KMS-11 (cell line): Measurements from ENCODE around the gene TSPAN19.

Source experiments
- H2AFZ ChIP-seq: fragments of 200-600 bp; sonication (generic); 2 replicates; pipeline ENCODE4 v1.6.1; 2016; ENCODE audit warnings: antibody characterized with exemption, mixed run types, low read depth
- H3K27ac ChIP-seq: fragments of 200-600 bp; sonication (generic); 2 replicates; pipeline ENCODE4 v1.6.1; 2016; ENCODE audit warnings: mild to moderate bottlenecking, mixed run types
- H3K27me3 ChIP-seq: fragments of 200-600 bp; sonication (generic); 2 replicates; pipeline ENCODE4 v1.6.1; 2017; ENCODE audit warnings: mild to moderate bottlenecking, low read depth, mixed run types, moderate library complexity; ENCODE audit not compliant: insufficient read depth
- H3K36me3 ChIP-seq: fragments of 200-600 bp; sonication (generic); 2 replicates; pipeline ENCODE4 v1.6.1; 2017; ENCODE audit warnings: mild to moderate bottlenecking, mixed run types; ENCODE audit not compliant: insufficient read depth
- H3K4me1 ChIP-seq: fragments of 200-600 bp; sonication (generic); 2 replicates; pipeline ENCODE4 v1.6.1; 2016; ENCODE audit warnings: mild to moderate bottlenecking, low read depth, mixed run types; ENCODE audit not compliant: poor library complexity, severe bottlenecking
- H3K4me2 ChIP-seq: fragments of 200-600 bp; sonication (generic); 2 replicates; pipeline ENCODE4 v1.7.0; 2016; ENCODE audit warnings: mild to moderate bottlenecking, mixed run types
- H3K4me3 ChIP-seq: fragments of 200-600 bp; sonication (generic); IDR thresholded peaks from 2 replicates; pipeline ENCODE4 v1.6.1; 2017; ENCODE audit warnings: low read depth, low read length, mixed read lengths; ENCODE audit not compliant: insufficient read depth
- H3K79me2 ChIP-seq: fragments of 200-600 bp; sonication (generic); 2 replicates; pipeline ENCODE4 v1.6.1; 2016; ENCODE audit warnings: low read depth, mixed run types; ENCODE audit not compliant: insufficient read depth
- H3K9ac ChIP-seq: fragments of 200-600 bp; sonication (generic); 2 replicates; pipeline ENCODE4 v1.6.1; 2016; ENCODE audit warnings: mild to moderate bottlenecking, mixed run types
- H4K20me1 ChIP-seq: fragments of 200-600 bp; sonication (generic); 2 replicates; pipeline ENCODE4 v1.6.1; 2016; ENCODE audit warnings: mild to moderate bottlenecking, mixed run types; ENCODE audit not compliant: insufficient read depth
- TF ChIP-seq, protein P1 (sequence below): fragments of 200-600 bp; sonication (generic); conservative IDR thresholded peaks from 2 replicates; pipeline ENCODE4 v1.6.1; 2017; ENCODE audit warnings: low read depth, mild to moderate bottlenecking, antibody characterized with exemption, low read length, moderate library complexity, mixed read lengths

Gene TSPAN19

DNA sequence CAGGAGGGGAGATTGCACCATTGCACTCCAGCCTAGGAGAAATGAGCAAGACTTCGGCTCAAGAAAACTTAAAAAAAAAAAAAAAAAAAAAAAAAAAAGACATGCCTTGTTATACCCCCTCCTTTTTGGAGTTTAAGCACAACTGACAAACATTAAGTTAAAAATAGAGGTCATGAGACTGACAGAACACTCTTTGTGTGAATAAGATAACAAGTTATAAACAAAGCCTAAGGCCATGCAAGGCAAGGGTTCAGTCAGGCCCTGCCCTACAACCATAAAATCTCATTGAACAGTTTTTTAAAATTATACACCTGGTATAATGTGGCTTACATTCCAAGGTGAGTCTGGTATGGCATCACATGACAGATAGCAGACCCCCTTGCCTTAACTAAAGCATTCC lies 39.3 kb downstream of the TSPAN19 start:
- Histone ChIP-seq H4K20me1 (no peaks in the 10 kb centered on the region), H3K9ac (no peak overlapping the region), H3K4me2 (no peak overlapping the region), H3K36me3 (no peaks in the 10 kb centered on the region), H3K27me3 (no peaks in the 10 kb centered on the region), H3K79me2 (no peaks in the 10 kb centered on the region), H3K4me1 (no peaks in the 10 kb centered on the region), H3K27ac (no peak overlapping the region), H3K4me3 (no peak overlapping the region), H2AFZ (no peak overlapping the region)
- TF ChIP-seq, protein P1, sequence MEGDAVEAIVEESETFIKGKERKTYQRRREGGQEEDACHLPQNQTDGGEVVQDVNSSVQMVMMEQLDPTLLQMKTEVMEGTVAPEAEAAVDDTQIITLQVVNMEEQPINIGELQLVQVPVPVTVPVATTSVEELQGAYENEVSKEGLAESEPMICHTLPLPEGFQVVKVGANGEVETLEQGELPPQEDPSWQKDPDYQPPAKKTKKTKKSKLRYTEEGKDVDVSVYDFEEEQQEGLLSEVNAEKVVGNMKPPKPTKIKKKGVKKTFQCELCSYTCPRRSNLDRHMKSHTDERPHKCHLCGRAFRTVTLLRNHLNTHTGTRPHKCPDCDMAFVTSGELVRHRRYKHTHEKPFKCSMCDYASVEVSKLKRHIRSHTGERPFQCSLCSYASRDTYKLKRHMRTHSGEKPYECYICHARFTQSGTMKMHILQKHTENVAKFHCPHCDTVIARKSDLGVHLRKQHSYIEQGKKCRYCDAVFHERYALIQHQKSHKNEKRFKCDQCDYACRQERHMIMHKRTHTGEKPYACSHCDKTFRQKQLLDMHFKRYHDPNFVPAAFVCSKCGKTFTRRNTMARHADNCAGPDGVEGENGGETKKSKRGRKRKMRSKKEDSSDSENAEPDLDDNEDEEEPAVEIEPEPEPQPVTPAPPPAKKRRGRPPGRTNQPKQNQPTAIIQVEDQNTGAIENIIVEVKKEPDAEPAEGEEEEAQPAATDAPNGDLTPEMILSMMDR: no peak

DNA sequence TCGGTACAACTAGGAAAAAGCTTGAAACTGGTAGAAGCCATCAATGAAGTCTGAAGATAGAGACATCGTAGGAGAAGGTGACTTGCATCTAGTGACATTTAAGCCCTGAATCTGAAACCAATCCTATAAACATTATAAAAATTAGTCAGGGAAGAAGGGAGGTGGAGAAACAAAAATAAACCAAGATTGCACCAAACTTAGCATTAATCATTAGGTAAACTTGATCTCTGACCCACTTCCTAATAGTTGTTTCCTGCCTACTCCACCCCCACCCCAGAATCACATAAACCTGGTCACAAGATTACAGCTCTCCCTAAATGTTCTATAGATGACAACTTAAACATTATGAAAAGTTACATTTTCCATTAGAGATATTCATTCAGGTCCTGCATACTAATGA lies 40.4 kb downstream of the TSPAN19 start:
- Histone ChIP-seq H3K4me2 (no peak overlapping the region), H3K4me1 (no peaks in the 10 kb centered on the region), H3K27me3 (no peaks in the 10 kb centered on the region), H3K9ac (no peak overlapping the region), H4K20me1 (no peaks in the 10 kb centered on the region), H3K36me3 (no peaks in the 10 kb centered on the region), H3K79me2 (no peaks in the 10 kb centered on the region), H3K27ac (no peak overlapping the region), H2AFZ (no peak overlapping the region), H3K4me3 (no peak overlapping the region)
- TF ChIP-seq, protein P1: no peak

DNA sequence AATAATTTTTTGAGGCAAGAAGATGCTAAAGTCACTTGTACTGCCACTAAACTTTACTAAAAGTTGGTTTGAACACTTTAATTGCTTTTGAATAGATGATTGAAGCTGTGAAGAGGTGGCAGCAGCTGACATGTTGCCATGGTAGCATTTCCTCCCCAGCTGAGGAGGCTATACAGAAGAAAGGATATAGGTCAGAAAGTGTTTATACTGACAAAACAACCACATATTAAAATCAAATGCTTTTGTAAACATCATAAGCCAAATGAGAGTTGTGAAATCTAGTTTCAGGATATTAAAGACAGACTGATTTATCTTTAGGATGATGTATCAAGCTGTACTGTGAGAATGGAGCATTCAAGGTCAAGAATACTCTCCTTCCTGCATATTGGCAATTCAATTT lies 41.7 kb downstream of the TSPAN19 start:
- no peaks in the 10 kb centered on the region for H3K36me3 ChIP-seq
- TF ChIP-seq, protein P1: no peak
- H3K4me1 ChIP-seq: no peaks in the 10 kb centered on the region
- no peaks in the 10 kb centered on the region for H3K27me3 ChIP-seq
- H3K9ac ChIP-seq: no peak overlapping the region
- no peak overlapping the region for H3K4me3 ChIP-seq
- H2AFZ ChIP-seq: no peak overlapping the region
- H3K79me2 ChIP-seq: no peaks in the 10 kb centered on the region
- H3K4me2 ChIP-seq: no peak overlapping the region
- H3K27ac ChIP-seq: no peak overlapping the region
- no peaks in the 10 kb centered on the region for H4K20me1 ChIP-seq

DNA sequence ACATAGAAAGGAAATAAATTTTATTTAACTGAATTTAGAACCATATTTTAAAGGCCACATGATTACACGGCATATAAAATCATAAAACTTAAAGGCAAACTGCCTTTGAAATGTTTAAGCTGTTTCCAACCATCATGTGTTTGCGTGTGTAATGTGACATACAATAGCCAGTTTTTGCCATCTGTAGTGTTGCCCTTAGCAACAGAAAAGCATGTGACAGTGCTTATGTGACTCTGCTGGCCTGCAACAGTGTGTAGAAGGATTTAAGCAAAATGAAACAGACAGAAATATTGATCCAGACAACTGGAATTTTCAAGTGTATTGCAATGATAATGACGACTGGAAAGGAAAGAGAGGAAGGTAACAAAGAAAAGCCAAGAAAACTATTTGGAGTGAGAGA lies 49.5 kb downstream of the TSPAN19 start:
- Histone ChIP-seq H3K4me3 (no peak overlapping the region), H2AFZ (no peak overlapping the region), H3K27me3 (no peaks in the 10 kb centered on the region), H3K36me3 (no peaks in the 10 kb centered on the region), H3K4me2 (no peak overlapping the region), H3K4me1 (no peaks in the 10 kb centered on the region), H3K79me2 (no peaks in the 10 kb centered on the region), H4K20me1 (no peaks in the 10 kb centered on the region), H3K9ac (no peak overlapping the region), H3K27ac (no peak overlapping the region)
- TF ChIP-seq, protein P1: no peak
